Hindlimb muscle (tissue), 1 donor: ENCODE measurements around the gene RPP40. TPM values are rescaled to one million over a fixed set of nuclear protein-coding genes. Genes with fewer than 3 reads are reported as not detected.

Experiments used
- DNase-seq: peaks from one replicate; pipeline ENCODE4 v3.0.0-alpha.2; 2013
- polyA plus RNA-seq: library from polyadenylated mRNA; unstranded; fragments of 120-200 nt; gene quantifications from one replicate; pipeline ENCODE4 v1.2.1, GENCODE V29; 2013; ENCODE audit not compliant: insufficient read length

The RPP40 gene
- polyA plus RNA-seq, 1 donor, result 13.2 TPM

- no peak for DNase-seq
Measured at GRCh38 chr6:4969609-4970285, 34.1 kb downstream of the RPP40 start.

GRCh38 chr6:4967301-4968030 is 36.4 kb downstream of the RPP40 start:
- no peak for DNase-seq

GRCh38 chr6:4965562-4966389 is 38.1 kb downstream of the RPP40 start:
- DNase-seq, result no peak

GRCh38 chr6:4964675-4965561 is 38.9 kb downstream of the RPP40 start:
- DNase-seq, result no peak

- DNase-seq, result no peak
Measured at GRCh38 chr6:4962905-4963304, 40.9 kb downstream of the RPP40 start.

GRCh38 chr6:4961322-4962168 is 42.3 kb downstream of the RPP40 start:
- no peak for DNase-seq

DNA sequence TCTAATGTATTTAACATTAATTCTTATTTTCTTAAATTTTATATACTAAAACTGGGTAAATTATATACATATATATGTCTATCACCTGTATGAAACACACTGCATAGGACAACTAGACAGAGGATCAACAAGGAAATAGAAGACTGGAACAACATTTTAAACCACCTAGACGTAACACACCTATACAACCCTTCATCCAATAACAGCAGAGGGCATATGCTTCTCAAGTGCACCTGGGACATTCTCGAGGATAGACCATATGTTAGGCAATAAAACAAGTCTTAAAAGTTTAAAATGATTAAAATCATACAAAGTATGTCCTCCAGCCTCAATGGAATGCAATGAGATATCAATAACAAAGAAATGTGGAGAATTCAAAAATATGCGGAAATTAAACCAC is 45.2 kb downstream of the RPP40 start:
- DNase-seq, result no peak

- DNase-seq, result no peak
Measured at GRCh38 chr6:4957521-4958231, 46.2 kb downstream of the RPP40 start.

DNA sequence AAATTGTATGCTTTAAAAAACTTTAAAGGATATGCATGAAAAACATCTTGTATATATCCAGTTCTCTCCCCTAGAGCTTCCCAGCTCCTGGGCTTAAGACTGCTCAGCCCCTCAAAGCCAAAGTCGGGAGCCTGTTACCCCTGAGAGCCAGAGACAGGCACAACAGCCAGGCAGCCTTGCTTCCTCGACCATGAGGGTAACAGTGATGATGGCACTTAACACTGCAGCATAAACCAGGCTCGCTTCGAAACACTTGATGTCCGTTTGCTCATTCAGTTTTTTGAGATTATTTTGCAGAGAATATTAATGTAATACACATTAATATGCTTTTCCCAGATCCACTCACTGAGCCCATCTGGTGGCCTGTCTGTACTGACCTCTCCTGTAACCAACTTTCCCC is 47.2 kb downstream of the RPP40 start:
- no peak for DNase-seq

- no peak for DNase-seq
Measured at GRCh38 chr6:4953440-4953839, 50.4 kb downstream of the RPP40 start.

GRCh38 chr6:4950836-4951533 is 52.9 kb downstream of the RPP40 start:
- no peak for DNase-seq

DNA sequence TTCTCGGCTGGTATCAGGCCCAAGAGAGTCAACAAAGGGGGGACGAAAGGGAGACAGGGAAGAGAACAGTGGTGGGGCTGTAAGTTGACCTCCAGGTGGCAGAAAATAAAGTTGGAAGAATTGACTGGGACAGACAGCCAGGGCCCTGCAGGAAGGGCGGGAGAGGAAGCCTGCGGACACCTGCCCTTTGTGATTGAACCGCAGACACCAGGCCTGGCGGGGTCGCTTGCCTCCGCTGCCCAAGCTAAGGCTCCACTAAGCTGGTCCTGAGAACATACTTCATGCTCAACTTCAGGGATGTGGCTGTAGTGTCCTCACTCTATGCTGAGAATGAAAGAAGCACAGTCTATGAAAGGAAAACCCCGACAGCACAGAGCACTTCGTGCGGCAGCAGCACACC is 53.8 kb downstream of the RPP40 start:
- no peak for DNase-seq

DNA sequence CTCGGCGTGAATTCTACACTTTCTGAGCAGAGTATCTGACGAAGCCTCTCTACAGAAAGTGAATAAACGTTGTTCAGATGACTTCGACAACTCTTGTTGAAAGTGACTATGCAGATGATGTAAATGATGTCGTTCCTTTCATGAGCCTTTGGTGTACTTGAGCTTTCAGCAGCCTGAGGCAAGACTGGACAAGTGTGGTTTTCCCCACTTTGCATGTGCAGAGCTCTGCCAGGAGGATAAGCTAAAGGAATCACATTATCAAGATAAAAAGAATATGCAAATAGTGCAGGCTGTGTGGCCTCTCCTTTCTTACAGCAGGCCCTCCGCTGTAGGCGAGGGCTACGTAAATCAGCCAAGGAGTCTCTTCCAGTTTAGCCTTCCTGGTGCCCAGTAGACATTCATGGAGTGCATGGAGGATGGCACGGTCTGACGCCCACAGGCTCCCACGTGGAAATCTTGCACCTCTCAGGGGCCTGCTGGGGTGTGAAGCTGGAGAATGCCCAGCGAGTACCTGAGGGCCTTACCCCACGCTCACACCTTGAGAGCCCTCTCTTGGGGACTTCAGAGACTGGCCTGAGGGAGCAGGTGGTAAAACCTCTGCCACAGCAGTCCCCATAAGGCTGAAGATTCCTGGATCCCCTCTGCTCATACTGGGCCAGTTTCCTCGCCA is 54.9 kb downstream of the RPP40 start:
- DNase-seq, result no peak

DNA sequence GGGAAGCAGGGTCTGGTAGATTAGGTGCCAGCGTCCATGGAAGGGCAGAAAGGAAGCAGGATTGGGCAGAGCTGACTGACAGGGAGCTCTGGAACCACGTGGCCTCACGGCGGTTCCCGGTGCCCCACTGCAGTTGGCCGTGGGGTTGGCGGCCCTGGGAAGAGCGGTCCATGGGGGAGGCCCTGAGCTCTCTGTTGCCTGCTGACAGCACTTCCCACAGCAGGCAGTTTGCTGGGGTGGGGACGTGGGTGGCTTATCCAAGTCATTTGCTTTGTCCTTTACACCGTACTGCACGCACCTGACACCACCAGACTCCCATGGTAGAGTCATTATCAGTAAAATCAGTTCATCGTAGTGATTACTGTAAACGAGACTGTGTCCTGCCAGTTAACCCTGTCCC is 56.1 kb downstream of the RPP40 start:
- no peak for DNase-seq

DNA sequence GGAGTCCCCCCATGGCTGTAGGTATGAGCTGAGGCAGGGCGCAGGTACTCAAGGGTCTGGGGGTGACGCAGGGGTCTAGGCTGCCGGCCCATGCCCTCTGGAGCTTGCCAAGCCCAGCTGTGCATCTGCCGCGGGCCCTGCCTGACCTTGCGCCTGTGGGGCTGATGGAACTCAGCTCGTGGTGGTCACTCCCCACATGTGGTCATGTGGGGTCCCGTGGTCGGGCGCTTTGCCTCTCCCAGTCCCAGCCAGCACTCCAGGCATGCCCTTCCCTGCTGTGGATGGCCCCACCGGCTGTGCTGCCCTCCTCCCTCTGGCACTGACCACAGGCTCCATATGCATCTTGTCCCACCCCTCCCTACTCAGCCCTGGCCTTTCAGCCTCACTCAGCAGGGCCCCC is 57.3 kb downstream of the RPP40 start:
- DNase-seq, result no peak
